ACC112 (cell line): ENCODE measurements around the gene ITSN2.
"Not testable (repeated sequence)": the region's sequence is repeated elsewhere in the genome, so short reads cannot be mapped to it uniquely, and the experiment has no call there.

Experiments
- H2AFZ ChIP-seq: fragments of 200-600 bp; sonication (generic); one replicate; pipeline ENCODE4 v1.6.0; 2017; ENCODE audit warnings: antibody characterized with exemption, low read length; ENCODE audit not compliant: unreplicated experiment
- H3K27ac ChIP-seq: fragments of 200-600 bp; sonication (generic); 2 replicates; pipeline ENCODE4 v1.5.1; 2014; ENCODE audit warnings: low read depth, mild to moderate bottlenecking, antibody characterized with exemption, low read length, moderate library complexity
- H3K27me3 ChIP-seq: fragments of 200-600 bp; sonication (generic); 2 replicates; pipeline ENCODE4 v1.6.1; 2014; ENCODE audit warnings: mild to moderate bottlenecking, antibody characterized with exemption, low read length, moderate library complexity, mixed read lengths; ENCODE audit not compliant: insufficient read depth
- H3K36me3 ChIP-seq: fragments of 200-600 bp; sonication (generic); 2 replicates; pipeline ENCODE4 v1.6.1; 2016; ENCODE audit warnings: mild to moderate bottlenecking, antibody characterized with exemption, low read length, moderate library complexity, mixed read lengths; ENCODE audit not compliant: insufficient read depth
- H3K4me1 ChIP-seq: fragments of 200-600 bp; sonication (generic); one replicate; pipeline ENCODE4 v1.6.1; 2016; ENCODE audit warnings: low read length, mixed read lengths; ENCODE audit not compliant: insufficient read depth, unreplicated experiment, control insufficient read depth
- H3K4me3 ChIP-seq: fragments of 200-600 bp; sonication (generic); 2 replicates; pipeline ENCODE4 v1.5.1; 2014; ENCODE audit warnings: mild to moderate bottlenecking, low read depth, low read length
- H3K79me2 ChIP-seq: fragments of 200-600 bp; sonication (generic); one replicate; pipeline ENCODE4 v1.6.0; 2016; ENCODE audit warnings: low read length; ENCODE audit not compliant: control insufficient read depth, unreplicated experiment, insufficient read depth

The ITSN2 gene

GRCh38 chr2:24351627-24351938 is 8.8 kb downstream of the ITSN2 start:
- Histone ChIP-seq H3K27ac (no peak overlapping the region), H2AFZ (no peak overlapping the region), H3K4me3 (no peak overlapping the region)

GRCh38 chr2:24350826-24351626 is 9.3 kb downstream of the ITSN2 start:
- Histone ChIP-seq H3K4me1 (peaks cover 7% of the 10 kb centered on the region), H3K79me2 (peaks cover 71% of the 10 kb centered on the region), H3K36me3 (no peaks in the 10 kb centered on the region), H3K27me3 (no peaks in the 10 kb centered on the region), H3K4me3 (no peak overlapping the region), H2AFZ (no peak overlapping the region), H3K27ac (no peak overlapping the region)

More at GRCh38 chr2:24351627-24351938, 8.8 kb downstream of the ITSN2 start:
- Histone ChIP-seq H3K36me3 (no peaks in the 10 kb centered on the region), H3K4me1 (peaks cover 7% of the 10 kb centered on the region), H3K79me2 (peaks cover 70% of the 10 kb centered on the region), H3K27me3 (no peaks in the 10 kb centered on the region)

GRCh38 chr2:24349097-24349496 is 11.2 kb downstream of the ITSN2 start:
- Histone ChIP-seq H2AFZ (no peak overlapping the region), H3K79me2 (peaks cover 70% of the 10 kb centered on the region), H3K4me1 (peaks cover 7% of the 10 kb centered on the region), H3K36me3 (no peaks in the 10 kb centered on the region), H3K27ac (no peak overlapping the region), H3K27me3 (no peaks in the 10 kb centered on the region), H3K4me3 (no peak overlapping the region)

- Histone ChIP-seq H3K36me3 (no peaks in the 10 kb centered on the region), H3K4me1 (no peaks in the 10 kb centered on the region), H3K27me3 (no peaks in the 10 kb centered on the region), H2AFZ (no peak overlapping the region), H3K79me2 (peaks cover 57% of the 10 kb centered on the region), H3K27ac (no peak overlapping the region), H3K4me3 (no peak overlapping the region)
Measured at GRCh38 chr2:24345937-24346336, 14.4 kb downstream of the ITSN2 start.

- Histone ChIP-seq H3K79me2 (peaks cover 41% of the 10 kb centered on the region), H3K4me3 (no peak overlapping the region), H3K4me1 (no peaks in the 10 kb centered on the region), H3K27ac (no peak overlapping the region), H3K36me3 (no peaks in the 10 kb centered on the region), H2AFZ (no peak overlapping the region), H3K27me3 (no peaks in the 10 kb centered on the region)
Measured at GRCh38 chr2:24343225-24343882, 17.0 kb downstream of the ITSN2 start.

- no peaks in the 10 kb centered on the region for H3K36me3 ChIP-seq
- H3K27ac ChIP-seq: no peak overlapping the region
- no peak overlapping the region for H2AFZ ChIP-seq
- peaks cover 38% of the 10 kb centered on the region for H3K79me2 ChIP-seq
- no peaks in the 10 kb centered on the region for H3K27me3 ChIP-seq
- H3K4me1 ChIP-seq: no peaks in the 10 kb centered on the region
- H3K4me3 ChIP-seq: no peak overlapping the region
Measured at GRCh38 chr2:24342110-24342910, 18.0 kb downstream of the ITSN2 start.

GRCh38 chr2:24339856-24340262 is 20.5 kb downstream of the ITSN2 start:
- H3K4me3 ChIP-seq: no peak overlapping the region
- H3K4me1 ChIP-seq: no peaks in the 10 kb centered on the region
- no peaks in the 10 kb centered on the region for H3K27me3 ChIP-seq
- no peak overlapping the region for H2AFZ ChIP-seq
- no peak overlapping the region for H3K27ac ChIP-seq
- no peaks in the 10 kb centered on the region for H3K36me3 ChIP-seq
- peaks cover 38% of the 10 kb centered on the region for H3K79me2 ChIP-seq

- not testable (repeated sequence) for H3K4me3 ChIP-seq, H2AFZ ChIP-seq, H3K27me3 ChIP-seq, H3K36me3 ChIP-seq, H3K4me1 ChIP-seq, H3K27ac ChIP-seq
- H3K79me2 ChIP-seq: peaks cover 34% of the 10 kb centered on the region
Measured at GRCh38 chr2:24339098-24339497, 21.2 kb downstream of the ITSN2 start.

- Histone ChIP-seq H3K27ac (no peak overlapping the region), H3K36me3 (no peaks in the 10 kb centered on the region), H3K79me2 (peaks cover 26% of the 10 kb centered on the region), H2AFZ (no peak overlapping the region), H3K27me3 (no peaks in the 10 kb centered on the region), H3K4me1 (no peaks in the 10 kb centered on the region), H3K4me3 (no peak overlapping the region)
Measured at GRCh38 chr2:24337890-24338289, 22.4 kb downstream of the ITSN2 start.

- no peak overlapping the region for H3K4me3 ChIP-seq
- no peaks in the 10 kb centered on the region for H3K27me3 ChIP-seq
- no peaks in the 10 kb centered on the region for H3K36me3 ChIP-seq
- no peak overlapping the region for H2AFZ ChIP-seq
- no peaks in the 10 kb centered on the region for H3K4me1 ChIP-seq
- H3K79me2 ChIP-seq: peaks cover 22% of the 10 kb centered on the region
- no peak overlapping the region for H3K27ac ChIP-seq
Measured at GRCh38 chr2:24336811-24337210, 23.5 kb downstream of the ITSN2 start.
